ENCODE results near the gene PHLDB3.

- no peak for TF ChIP-seq CTCF (IDR thresholded peaks at IDR 0.05)
- no peak for TF ChIP-seq POLR2A (IDR thresholded peaks at IDR 0.05; ENCODE audit: low read depth)
- TF ChIP-seq EP300 (IDR thresholded peaks at IDR 0.05) = no peak
Observed at GRCh38 chr19:43467276-43467675, 37.3 kb downstream of the PHLDB3 start.
